ENCODE data around the gene TMPRSS13.
"Not testable (repeated sequence)": the region's sequence is repeated elsewhere in the genome, so short reads cannot be mapped to it uniquely, and the experiment has no call there.

TMPRSS13 gene

DNA sequence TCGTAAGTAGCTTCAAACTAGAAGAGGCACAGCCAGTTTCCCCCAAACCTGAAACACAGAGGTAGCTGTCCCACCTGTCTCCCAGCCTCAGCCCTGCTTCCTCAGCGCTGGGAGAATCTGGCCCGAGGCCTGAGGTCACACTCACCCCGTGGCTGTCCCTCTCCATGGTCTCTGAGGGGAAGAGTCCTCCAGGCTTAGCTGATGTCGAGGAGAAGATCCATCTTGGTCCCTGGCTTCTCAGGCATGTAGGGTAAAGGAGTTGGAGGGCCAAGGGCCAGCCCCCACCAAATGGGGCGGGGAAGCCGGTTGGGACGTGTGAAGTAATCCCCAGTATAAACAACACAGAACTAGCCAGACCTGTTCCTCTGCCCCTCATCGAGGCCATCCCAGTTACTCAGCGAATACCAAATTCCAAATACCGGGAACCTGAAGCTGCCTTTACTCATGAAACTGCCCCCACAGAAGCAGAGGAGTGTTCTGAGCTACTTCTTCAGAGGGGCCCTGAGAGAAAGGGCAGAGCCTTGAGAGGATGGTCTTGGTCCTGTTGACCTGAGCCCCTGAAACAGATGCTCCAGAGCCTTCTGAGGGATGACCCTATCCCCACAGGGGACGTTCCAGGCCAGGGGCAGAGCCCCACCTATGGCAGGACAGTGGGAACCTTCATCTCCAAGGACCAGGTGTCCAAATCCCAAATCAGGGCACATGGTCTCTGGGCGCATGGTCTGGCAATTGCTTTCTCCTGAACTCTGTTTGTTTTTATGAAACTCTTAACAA lies at the start of gene TMPRSS13:
TMPRSS13 (minus strand) TSS at position 261 of the 774 bp plus-strand sequence; CDS start at position 166, 95 bp downstream.
- Histone ChIP-seq H3K9ac (ENCODE audit: insufficient read length) (no peak within 1 kb of the TSS), H3K4me3 (no peak within 1 kb of the TSS), H3K36me3 (ENCODE audit: insufficient read depth, low read length) (no peaks in the 10 kb centered on the region), H3K27ac (no peak within 1 kb of the TSS), H3K9me3 (ENCODE audit: low read depth, low read length) (no peaks in the 10 kb centered on the region)
- TF ChIP-seq FOXP2 (optimal IDR thresholded peaks at IDR 0.05; ENCODE audit: control extremely low read depth, extremely low read length, insufficient read depth) (no peak), EZH2 (IDR thresholded peaks at IDR 0.05) (no peak), POLR2AphosphoS5 (IDR thresholded peaks at IDR 0.05; ENCODE audit: borderline replicate concordance, low read depth, low read length) (no peak)
- no peak for DNase-seq (ENCODE audit: low read depth, low spot score)

GRCh38 chr11:117978991-117979390 lies 49.8 kb upstream of the TMPRSS13 start:
- Histone ChIP-seq H3K27ac (no peak overlapping the region), H3K4me3 (no peak overlapping the region), H3K9me3 (ENCODE audit: low read depth, low read length) (no peaks in the 10 kb centered on the region), H3K36me3 (ENCODE audit: insufficient read depth, low read length) (no peaks in the 10 kb centered on the region), H3K9ac (ENCODE audit: insufficient read length) (no peak overlapping the region)
- DNase-seq (ENCODE audit: low read depth, low spot score): no peak
- TF ChIP-seq EZH2 (IDR thresholded peaks at IDR 0.05) (no peak), POLR2AphosphoS5 (IDR thresholded peaks at IDR 0.05; ENCODE audit: borderline replicate concordance, low read depth, low read length) (no peak), FOXP2 (optimal IDR thresholded peaks at IDR 0.05; ENCODE audit: control extremely low read depth, extremely low read length, insufficient read depth) (no peak)

- not testable (repeated sequence) for H3K27ac ChIP-seq; H3K9me3 ChIP-seq (ENCODE audit: low read depth, low read length); H3K4me3 ChIP-seq; H3K9ac ChIP-seq (ENCODE audit: insufficient read length); H3K36me3 ChIP-seq (ENCODE audit: insufficient read depth, low read length); DNase-seq (ENCODE audit: low read depth, low spot score)
Measured at GRCh38 chr11:117978291-117978910, 49.2 kb upstream of the TMPRSS13 start.

DNA sequence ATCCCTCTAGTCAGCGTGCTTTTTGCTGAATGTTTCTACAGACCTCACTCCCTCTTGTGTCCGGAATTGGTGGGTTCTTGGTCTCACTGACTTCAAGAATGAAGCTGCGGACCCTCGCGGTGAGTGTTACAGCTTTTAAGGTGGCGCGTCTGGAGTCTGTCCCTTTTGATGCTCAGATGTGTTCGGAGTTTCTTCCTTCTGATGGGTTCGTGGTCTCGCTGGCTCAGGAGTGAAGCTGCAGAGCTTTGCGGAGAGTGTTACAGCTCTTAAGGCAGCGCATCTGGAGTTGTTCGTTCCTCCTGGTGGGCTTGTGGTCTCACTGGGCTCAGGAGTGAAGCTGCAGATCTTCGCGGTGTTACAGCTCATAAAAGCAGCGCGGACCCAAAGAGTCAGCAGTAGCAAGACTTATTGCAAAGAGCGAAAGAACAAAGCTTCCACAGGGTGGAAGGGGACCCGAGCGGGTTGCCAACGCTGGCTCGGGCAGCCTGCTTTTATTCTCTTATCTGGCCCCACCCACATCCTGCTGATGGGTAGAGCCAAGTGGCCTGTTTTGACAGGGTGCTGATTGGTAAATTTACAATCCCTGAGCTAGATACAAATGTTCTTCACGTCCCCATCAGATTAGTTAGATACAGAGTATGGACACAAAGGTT lies 48.5 kb upstream of the TMPRSS13 start:
- H3K9me3 ChIP-seq (ENCODE audit: low read depth, low read length); H3K9ac ChIP-seq (ENCODE audit: insufficient read length); DNase-seq (ENCODE audit: low read depth, low spot score); H3K36me3 ChIP-seq (ENCODE audit: insufficient read depth, low read length); H3K27ac ChIP-seq; H3K4me3 ChIP-seq: not testable (repeated sequence)

- TF ChIP-seq FOXP2 (optimal IDR thresholded peaks at IDR 0.05; ENCODE audit: control extremely low read depth, extremely low read length, insufficient read depth) (no peak), EZH2 (IDR thresholded peaks at IDR 0.05) (no peak), POLR2AphosphoS5 (IDR thresholded peaks at IDR 0.05; ENCODE audit: borderline replicate concordance, low read depth, low read length) (no peak)
- H3K9ac ChIP-seq (ENCODE audit: insufficient read length): no peak overlapping the region
- no peak overlapping the region for H3K27ac ChIP-seq
- H3K36me3 ChIP-seq (ENCODE audit: insufficient read depth, low read length): no peaks in the 10 kb centered on the region
- DNase-seq (ENCODE audit: low read depth, low spot score): no peak
- no peaks in the 10 kb centered on the region for H3K9me3 ChIP-seq (ENCODE audit: low read depth, low read length)
- no peak overlapping the region for H3K4me3 ChIP-seq
Measured at GRCh38 chr11:117977029-117977428, 47.8 kb upstream of the TMPRSS13 start.

GRCh38 chr11:117976445-117976844 lies 47.2 kb upstream of the TMPRSS13 start:
- Histone ChIP-seq H3K4me3 (no peak overlapping the region), H3K36me3 (ENCODE audit: insufficient read depth, low read length) (no peaks in the 10 kb centered on the region), H3K9me3 (ENCODE audit: low read depth, low read length) (no peaks in the 10 kb centered on the region), H3K27ac (no peak overlapping the region), H3K9ac (ENCODE audit: insufficient read length) (no peak overlapping the region)
- TF ChIP-seq FOXP2 (optimal IDR thresholded peaks at IDR 0.05; ENCODE audit: control extremely low read depth, extremely low read length, insufficient read depth): no peak
- no peak for TF ChIP-seq EZH2 (IDR thresholded peaks at IDR 0.05)
- TF ChIP-seq POLR2AphosphoS5 (IDR thresholded peaks at IDR 0.05; ENCODE audit: borderline replicate concordance, low read depth, low read length): no peak
- no peak for DNase-seq (ENCODE audit: low read depth, low spot score)

- Histone ChIP-seq H3K36me3 (ENCODE audit: insufficient read depth, low read length) (no peaks in the 10 kb centered on the region), H3K27ac (no peak overlapping the region), H3K9me3 (ENCODE audit: low read depth, low read length) (no peaks in the 10 kb centered on the region), H3K4me3 (no peak overlapping the region), H3K9ac (ENCODE audit: insufficient read length) (no peak overlapping the region)
- DNase-seq (ENCODE audit: low read depth, low spot score): no peak
- TF ChIP-seq FOXP2 (optimal IDR thresholded peaks at IDR 0.05; ENCODE audit: control extremely low read depth, extremely low read length, insufficient read depth): no peak
- TF ChIP-seq POLR2AphosphoS5 (IDR thresholded peaks at IDR 0.05; ENCODE audit: borderline replicate concordance, low read depth, low read length): no peak
- no peak for TF ChIP-seq EZH2 (IDR thresholded peaks at IDR 0.05)
Measured at GRCh38 chr11:117973503-117973860, 44.3 kb upstream of the TMPRSS13 start.

DNA sequence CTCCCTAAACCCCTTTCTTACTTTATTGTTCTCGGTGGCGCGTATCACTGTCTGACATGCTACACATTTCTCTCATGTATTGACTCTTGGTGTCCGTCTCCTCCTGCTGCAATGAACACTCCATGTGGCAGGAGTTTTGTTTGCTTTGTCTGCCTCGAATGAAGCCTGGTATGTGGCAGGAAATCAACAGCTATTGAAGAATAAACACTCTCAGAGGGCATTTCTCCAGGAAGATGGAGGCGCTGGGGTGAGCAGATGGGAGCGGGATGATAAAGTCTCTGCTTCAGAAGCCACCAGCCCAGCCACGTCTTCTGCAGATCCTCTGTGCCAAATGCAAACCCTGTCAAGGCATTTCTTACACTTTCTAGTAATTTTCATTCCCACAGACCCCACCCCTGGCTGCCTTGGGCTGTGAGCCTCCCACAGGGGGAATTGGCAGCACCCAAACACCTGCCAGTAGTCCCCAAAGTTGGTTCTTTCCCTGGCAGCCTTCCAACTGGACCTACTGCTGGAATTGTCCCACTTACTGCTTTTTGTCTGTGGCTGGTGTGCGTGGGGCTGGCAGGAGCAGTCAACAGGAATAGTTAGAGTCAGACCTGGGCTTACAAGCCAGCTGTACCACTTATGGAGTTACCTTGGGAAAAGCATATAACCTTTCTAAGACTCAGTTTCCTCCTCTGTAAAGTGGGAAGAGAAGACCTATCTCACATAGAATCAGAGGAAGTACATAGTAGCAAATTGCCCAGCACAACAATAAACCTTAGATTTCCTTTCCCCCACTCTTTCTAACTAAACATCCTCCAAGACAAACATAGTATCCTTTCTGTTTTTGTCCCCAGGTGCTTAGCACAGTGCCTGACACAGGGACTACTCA lies 43.7 kb upstream of the TMPRSS13 start:
- H3K9ac ChIP-seq (ENCODE audit: insufficient read length): no peak overlapping the region
- H3K36me3 ChIP-seq (ENCODE audit: insufficient read depth, low read length): no peaks in the 10 kb centered on the region
- H3K9me3 ChIP-seq (ENCODE audit: low read depth, low read length): no peaks in the 10 kb centered on the region
- no peak overlapping the region for H3K27ac ChIP-seq
- TF ChIP-seq FOXP2 (optimal IDR thresholded peaks at IDR 0.05; ENCODE audit: control extremely low read depth, extremely low read length, insufficient read depth) (no peak), EZH2 (IDR thresholded peaks at IDR 0.05) (no peak), POLR2AphosphoS5 (IDR thresholded peaks at IDR 0.05; ENCODE audit: borderline replicate concordance, low read depth, low read length) (no peak)
- no peak overlapping the region for H3K4me3 ChIP-seq
- DNase-seq (ENCODE audit: low read depth, low spot score): no peak
